GM21447 (cell line): ENCODE data around the gene MAGEA2B.
"Not testable (repeated sequence)": the region's sequence is repeated elsewhere in the genome, so short reads cannot be mapped to it uniquely, and the experiment has no call there.

ENCODE experiments used
- ATAC-seq: cut with Tn5 transposase; IDR thresholded peaks from one replicate; pipeline ENCODE4 v1.9.1; 2021; ENCODE audit not compliant: unreplicated experiment

MAGEA2B gene

GRCh38 chrX:152754871-152755270 is 40.4 kb downstream of the MAGEA2B start:
- ATAC-seq: not testable (repeated sequence)

DNA sequence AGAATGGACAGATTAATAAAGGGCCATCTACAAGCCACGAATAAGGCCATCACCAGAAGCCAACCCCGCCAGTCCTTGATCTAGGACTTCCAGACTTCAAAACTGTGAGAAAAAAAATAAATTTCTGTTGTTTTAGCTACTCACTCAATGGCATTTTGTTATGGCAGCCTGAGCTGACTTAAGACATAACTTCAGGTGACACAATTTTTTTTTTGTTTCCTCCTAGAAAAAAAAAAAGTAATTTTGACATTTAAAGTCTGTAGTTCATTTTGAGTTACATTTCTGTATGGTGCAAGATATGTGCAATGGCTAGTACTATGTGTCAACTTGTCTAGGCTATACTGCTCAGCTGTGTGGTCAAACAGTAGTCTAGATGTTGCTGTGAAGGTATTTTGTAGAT is 44.5 kb downstream of the MAGEA2B start, which contains the start of gene CSAG3:
CSAG3 (plus strand) TSS at position 301 of the 400 bp plus-strand sequence.
- ATAC-seq: not testable (repeated sequence)

- ATAC-seq: not testable (repeated sequence)
Measured at GRCh38 chrX:152759544-152759943, 45.1 kb downstream of the MAGEA2B start.

- not testable (repeated sequence) for ATAC-seq
Measured at GRCh38 chrX:152761582-152761981, 47.2 kb downstream of the MAGEA2B start.

GRCh38 chrX:152766562-152766961 is 52.1 kb downstream of the MAGEA2B start:
- not testable (repeated sequence) for ATAC-seq
